ENCODE measurements around the gene FANCI.

FANCI gene

GRCh38 chr15:89362203-89363101 is 118.7 kb downstream of the FANCI start:
- Histone ChIP-seq H3K4me1 (ENCODE audit: control insufficient read depth in 2 of 2, insufficient read depth in 1 of 2, low read depth in 1 of 2, low read length in 2 of 2) (peaks cover 5 to 12% of the 10 kb centered on the region in 2 donors), H3K18ac (ENCODE audit: low read length) (peak overlapping the region; percentile 6), H3K4me2 (ENCODE audit: insufficient read depth, low read length, poor library complexity, severe bottlenecking) (no peak overlapping the region), H2BK12ac (ENCODE audit: low read length) (no peak overlapping the region), H3K9me3 (replicated peaks in 1 of 2; ENCODE audit: control insufficient read depth in 2 of 2, insufficient read depth in 1 of 2, low read depth in 1 of 2, low read length in 2 of 2) (peaks cover 6 to 8% of the 10 kb centered on the region in 2 donors), H4K8ac (ENCODE audit: low read depth, low read length) (no peak overlapping the region), H3K9ac (ENCODE audit: low read depth, low read length, poor library complexity) (no peak overlapping the region), H2BK5ac (ENCODE audit: low read length) (no peak overlapping the region), H3K4me3 (ENCODE audit: low read length in 2 of 2) (no peak overlapping the region), H3K27ac (replicated peaks; ENCODE audit: low read length) (no peak overlapping the region), H4K91ac (ENCODE audit: low read depth, low read length, poor library complexity) (no peak overlapping the region), H2BK15ac (ENCODE audit: low read length) (no peak overlapping the region), H3K27me3 (ENCODE audit: control insufficient read depth in 3 of 3, insufficient read depth in 3 of 3, low read depth in 1 of 3, low read length in 3 of 3) (peaks cover 71 to 96% (median 96%) of the 10 kb centered on the region in 3 experiments), H2BK120ac (ENCODE audit: low read depth, low read length) (no peak overlapping the region), H2AK5ac (ENCODE audit: low read depth, low read length) (no peak overlapping the region), H3K23ac (ENCODE audit: low read depth, low read length, poor library complexity) (peak overlapping the region; percentile 49), H2AFZ (ENCODE audit: low read length) (peak overlapping the region; percentile 16), H3K36me3 (replicated peaks in 1 of 2; ENCODE audit: control insufficient read depth in 2 of 2, insufficient read depth in 2 of 2, low read length in 2 of 2) (no peaks in the 10 kb centered on the region), H3K4ac (ENCODE audit: low read length) (no peak overlapping the region), H3K14ac (ENCODE audit: low read length) (no peak overlapping the region), H3K79me1 (ENCODE audit: low read depth, low read length) (no peaks in the 10 kb centered on the region)
- whole genome bisulfite sequencing, 2 donors (ENCODE audit: extremely low coverage in 2 of 2, insufficient read length in 2 of 2, insufficient replicate concordance in 1 of 2): no CpG with 5 or more reads among the region's 73 CpGs
- DNase-seq (ENCODE audit: low spot score): no peak

- no peaks in the 10 kb centered on the region for H3K36me3 ChIP-seq (replicated peaks in 1 of 2; ENCODE audit: control insufficient read depth in 2 of 2, insufficient read depth in 2 of 2, low read length in 2 of 2)
- H3K4me1 ChIP-seq (ENCODE audit: control insufficient read depth in 2 of 2, insufficient read depth in 1 of 2, low read depth in 1 of 2, low read length in 2 of 2): peaks cover 5 to 12% of the 10 kb centered on the region in 2 donors
- peaks cover 6 to 10% of the 10 kb centered on the region in 2 donors for H3K9me3 ChIP-seq (replicated peaks in 1 of 2; ENCODE audit: control insufficient read depth in 2 of 2, insufficient read depth in 1 of 2, low read depth in 1 of 2, low read length in 2 of 2)
- no peak overlapping the region for H3K4me2 ChIP-seq (ENCODE audit: insufficient read depth, low read length, poor library complexity, severe bottlenecking)
- no peak overlapping the region for H3K4me3 ChIP-seq (ENCODE audit: low read length in 2 of 2)
- H2AK5ac ChIP-seq (ENCODE audit: low read depth, low read length): no peak overlapping the region
- H3K23ac ChIP-seq (ENCODE audit: low read depth, low read length, poor library complexity): no peak overlapping the region
- no peak overlapping the region for H3K4ac ChIP-seq (ENCODE audit: low read length)
- H3K14ac ChIP-seq (ENCODE audit: low read length): no peak overlapping the region
- no CpG with 5 or more reads among the region's 6 CpGs for WGBS, 2 donors (ENCODE audit: extremely low coverage in 2 of 2, insufficient read length in 2 of 2, insufficient replicate concordance in 1 of 2)
- H2BK120ac ChIP-seq (ENCODE audit: low read depth, low read length): no peak overlapping the region
- H3K27me3 ChIP-seq (ENCODE audit: control insufficient read depth in 3 of 3, insufficient read depth in 3 of 3, low read depth in 1 of 3, low read length in 3 of 3): peaks cover 73 to 96% (median 96%) of the 10 kb centered on the region in 3 experiments
- H3K9ac ChIP-seq (ENCODE audit: low read depth, low read length, poor library complexity): no peak overlapping the region
- H3K18ac ChIP-seq (ENCODE audit: low read length): no peak overlapping the region
- no peak overlapping the region for H2BK12ac ChIP-seq (ENCODE audit: low read length)
- no peak overlapping the region for H4K91ac ChIP-seq (ENCODE audit: low read depth, low read length, poor library complexity)
- no peak for DNase-seq (ENCODE audit: low spot score)
- H3K27ac ChIP-seq (replicated peaks; ENCODE audit: low read length): no peak overlapping the region
- no peak overlapping the region for H2AFZ ChIP-seq (ENCODE audit: low read length)
- no peaks in the 10 kb centered on the region for H3K79me1 ChIP-seq (ENCODE audit: low read depth, low read length)
- no peak overlapping the region for H2BK5ac ChIP-seq (ENCODE audit: low read length)
- no peak overlapping the region for H4K8ac ChIP-seq (ENCODE audit: low read depth, low read length)
- H2BK15ac ChIP-seq (ENCODE audit: low read length): no peak overlapping the region
Observed at GRCh38 chr15:89363133-89363532, 119.4 kb downstream of the FANCI start.

- H2BK5ac ChIP-seq (ENCODE audit: low read length): peak overlapping the region; percentile 10
- no peaks in the 10 kb centered on the region for H3K79me1 ChIP-seq (ENCODE audit: low read depth, low read length)
- H3K4me2 ChIP-seq (ENCODE audit: insufficient read depth, low read length, poor library complexity, severe bottlenecking): no peak overlapping the region
- H4K8ac ChIP-seq (ENCODE audit: low read depth, low read length): no peak overlapping the region
- H2AK5ac ChIP-seq (ENCODE audit: low read depth, low read length): no peak overlapping the region
- DNase-seq (ENCODE audit: low spot score): no peak
- no peak overlapping the region for H3K14ac ChIP-seq (ENCODE audit: low read length)
- no CpG with 5 or more reads among the region's 4 CpGs for WGBS, 2 donors (ENCODE audit: extremely low coverage in 2 of 2, insufficient read length in 2 of 2, insufficient replicate concordance in 1 of 2)
- H3K9ac ChIP-seq (ENCODE audit: low read depth, low read length, poor library complexity): no peak overlapping the region
- H3K4me3 ChIP-seq (ENCODE audit: low read length in 2 of 2): no peak overlapping the region
- H3K27me3 ChIP-seq (ENCODE audit: control insufficient read depth in 3 of 3, insufficient read depth in 3 of 3, low read depth in 1 of 3, low read length in 3 of 3): peaks cover 77 to 99% (median 98%) of the 10 kb centered on the region in 3 experiments
- H3K27ac ChIP-seq (replicated peaks; ENCODE audit: low read length): no peak overlapping the region
- H3K4ac ChIP-seq (ENCODE audit: low read length): no peak overlapping the region
- peaks cover 5 to 14% of the 10 kb centered on the region in 2 donors for H3K4me1 ChIP-seq (ENCODE audit: control insufficient read depth in 2 of 2, insufficient read depth in 1 of 2, low read depth in 1 of 2, low read length in 2 of 2)
- H3K9me3 ChIP-seq (replicated peaks in 1 of 2; ENCODE audit: control insufficient read depth in 2 of 2, insufficient read depth in 1 of 2, low read depth in 1 of 2, low read length in 2 of 2): peaks cover 6 to 10% of the 10 kb centered on the region in 2 donors
- H2BK120ac ChIP-seq (ENCODE audit: low read depth, low read length): no peak overlapping the region
- H2BK15ac ChIP-seq (ENCODE audit: low read length): no peak overlapping the region
- H4K91ac ChIP-seq (ENCODE audit: low read depth, low read length, poor library complexity): no peak overlapping the region
- no peak overlapping the region for H2BK12ac ChIP-seq (ENCODE audit: low read length)
- H3K18ac ChIP-seq (ENCODE audit: low read length): no peak overlapping the region
- no peak overlapping the region for H3K23ac ChIP-seq (ENCODE audit: low read depth, low read length, poor library complexity)
- H3K36me3 ChIP-seq (replicated peaks in 1 of 2; ENCODE audit: control insufficient read depth in 2 of 2, insufficient read depth in 2 of 2, low read length in 2 of 2): no peaks in the 10 kb centered on the region
- no peak overlapping the region for H2AFZ ChIP-seq (ENCODE audit: low read length)
Observed at GRCh38 chr15:89363770-89364169, 120.0 kb downstream of the FANCI start.

- no peak overlapping the region for H2BK120ac ChIP-seq (ENCODE audit: low read depth, low read length)
- H2BK15ac ChIP-seq (ENCODE audit: low read length): no peak overlapping the region
- peaks cover 80 to 100% (median 99%) of the 10 kb centered on the region in 3 experiments for H3K27me3 ChIP-seq (ENCODE audit: control insufficient read depth in 3 of 3, insufficient read depth in 3 of 3, low read depth in 1 of 3, low read length in 3 of 3)
- no peak overlapping the region for H4K91ac ChIP-seq (ENCODE audit: low read depth, low read length, poor library complexity)
- DNase-seq (ENCODE audit: low spot score): no peak
- no peaks in the 10 kb centered on the region for H3K36me3 ChIP-seq (replicated peaks in 1 of 2; ENCODE audit: control insufficient read depth in 2 of 2, insufficient read depth in 2 of 2, low read length in 2 of 2)
- H3K4me1 ChIP-seq (ENCODE audit: control insufficient read depth in 2 of 2, insufficient read depth in 1 of 2, low read depth in 1 of 2, low read length in 2 of 2): peaks cover 5 to 19% of the 10 kb centered on the region in 2 donors
- no peak overlapping the region for H3K18ac ChIP-seq (ENCODE audit: low read length)
- H2BK5ac ChIP-seq (ENCODE audit: low read length): no peak overlapping the region
- H3K4me2 ChIP-seq (ENCODE audit: insufficient read depth, low read length, poor library complexity, severe bottlenecking): no peak overlapping the region
- no peak overlapping the region for H3K4me3 ChIP-seq (ENCODE audit: low read length in 2 of 2)
- H3K9ac ChIP-seq (ENCODE audit: low read depth, low read length, poor library complexity): no peak overlapping the region
- no peaks in the 10 kb centered on the region for H3K79me1 ChIP-seq (ENCODE audit: low read depth, low read length)
- no peak overlapping the region for H4K8ac ChIP-seq (ENCODE audit: low read depth, low read length)
- no CpG with 5 or more reads among the region's 6 CpGs for WGBS, 2 donors (ENCODE audit: extremely low coverage in 2 of 2, insufficient read length in 2 of 2, insufficient replicate concordance in 1 of 2)
- no peak overlapping the region for H2BK12ac ChIP-seq (ENCODE audit: low read length)
- H2AK5ac ChIP-seq (ENCODE audit: low read depth, low read length): no peak overlapping the region
- H2AFZ ChIP-seq (ENCODE audit: low read length): no peak overlapping the region
- H3K14ac ChIP-seq (ENCODE audit: low read length): no peak overlapping the region
- H3K27ac ChIP-seq (replicated peaks; ENCODE audit: low read length): no peak overlapping the region
- H3K4ac ChIP-seq (ENCODE audit: low read length): no peak overlapping the region
- no peak overlapping the region for H3K23ac ChIP-seq (ENCODE audit: low read depth, low read length, poor library complexity)
- H3K9me3 ChIP-seq (replicated peaks in 1 of 2; ENCODE audit: control insufficient read depth in 2 of 2, insufficient read depth in 1 of 2, low read depth in 1 of 2, low read length in 2 of 2): peaks cover 6 to 10% of the 10 kb centered on the region in 2 donors
Observed at GRCh38 chr15:89364341-89364740, 120.6 kb downstream of the FANCI start.
